Small intestine (tissue), 7 donors: Measurements from ENCODE around the gene XRCC3. TPM values are rescaled to one million over a fixed set of nuclear protein-coding genes. Genes with fewer than 3 reads are reported as not detected.

Source experiments
- DNase-seq, 2 donors: peaks; one replicate each; pipeline versions ENCODE4 v3.0.0 to v3.0.0-alpha.2; 2013
- FAIRE-seq: peaks from 2 replicates; lab custom pipeline; 2012; peaks lifted over from hg19 to GRCh38; lab: Jason Lieb, UNC
- H3K27ac ChIP-seq, 3 donors: one replicate each; pipeline ENCODE4 v1.5.1; 2013; ENCODE audit warnings: low read length in 2 of 3, mild to moderate bottlenecking in 2 of 3, control low read depth in 1 of 3, inconsistent platforms in 1 of 3, low read depth in 1 of 3, moderate library complexity in 1 of 3
- H3K27me3 ChIP-seq, 3 donors: one replicate each; pipeline ENCODE4 v1.6.1; 2013; ENCODE audit warnings: low read length in 3 of 3, inconsistent platforms in 1 of 3; ENCODE audit not compliant: control insufficient read depth in 3 of 3, insufficient read depth in 3 of 3
- H3K36me3 ChIP-seq, 3 donors: one replicate each; pipeline ENCODE4 v1.6.1; 2013; ENCODE audit warnings: low read length in 3 of 3, inconsistent platforms in 1 of 3, low read depth in 1 of 3, mild to moderate bottlenecking in 1 of 3, moderate library complexity in 1 of 3; ENCODE audit not compliant: control insufficient read depth in 3 of 3, insufficient read depth in 2 of 3
- H3K4me1 ChIP-seq, 3 donors: one replicate each; pipeline ENCODE4 v1.6.1; 2013; ENCODE audit warnings: low read length in 2 of 3, inconsistent platforms in 1 of 3, low read depth in 1 of 3, mild to moderate bottlenecking in 1 of 3, moderate library complexity in 1 of 3; ENCODE audit not compliant: control insufficient read depth in 3 of 3, insufficient read depth in 2 of 3
- H3K4me3 ChIP-seq, 3 donors: one replicate each; pipeline ENCODE4 v1.5.1; 2013; ENCODE audit warnings: low read length in 3 of 3, control low read depth in 1 of 3, inconsistent platforms in 1 of 3, low read depth in 1 of 3, mild to moderate bottlenecking in 1 of 3, moderate library complexity in 1 of 3
- H3K9me3 ChIP-seq, 2 donors: one replicate each; pipeline ENCODE4 v1.6.1; 2013; ENCODE audit warnings: low read depth in 1 of 2, low read length in 1 of 2; ENCODE audit not compliant: control insufficient read depth in 2 of 2, insufficient read depth in 1 of 2
- WGBS, 3 donors: extraction: QIAGEN DNeasy Blood & Tissue Kit; methylation state at CpG; one replicate each; pipeline ENCODE4 v1.1.7; 2013; 5-methylcytosine and 5-hydroxymethylcytosine counted together
- polyA plus RNA-seq, 4 donors: library from polyadenylated mRNA; stranded (reverse) in 3 of 4; unstranded in 1 of 4; fragments of 200-250 nt in 3 of 4; fragments of 120-200 nt in 1 of 4; gene quantifications; one replicate each; pipeline versions ENCODE4 v1.2.1 to v1.2.3, GENCODE V29; 2013
- donor health status: healthy with polysubstance abuse.
- donor health status: control.
- donor health status: control.
- donor health status: Bipolar disorder and iron deficiency.
- donor health status: healthy.

XRCC3 gene
- polyA plus RNA-seq, 4 donors: 2.7 to 14.0 (median 7.3) TPM

DNA sequence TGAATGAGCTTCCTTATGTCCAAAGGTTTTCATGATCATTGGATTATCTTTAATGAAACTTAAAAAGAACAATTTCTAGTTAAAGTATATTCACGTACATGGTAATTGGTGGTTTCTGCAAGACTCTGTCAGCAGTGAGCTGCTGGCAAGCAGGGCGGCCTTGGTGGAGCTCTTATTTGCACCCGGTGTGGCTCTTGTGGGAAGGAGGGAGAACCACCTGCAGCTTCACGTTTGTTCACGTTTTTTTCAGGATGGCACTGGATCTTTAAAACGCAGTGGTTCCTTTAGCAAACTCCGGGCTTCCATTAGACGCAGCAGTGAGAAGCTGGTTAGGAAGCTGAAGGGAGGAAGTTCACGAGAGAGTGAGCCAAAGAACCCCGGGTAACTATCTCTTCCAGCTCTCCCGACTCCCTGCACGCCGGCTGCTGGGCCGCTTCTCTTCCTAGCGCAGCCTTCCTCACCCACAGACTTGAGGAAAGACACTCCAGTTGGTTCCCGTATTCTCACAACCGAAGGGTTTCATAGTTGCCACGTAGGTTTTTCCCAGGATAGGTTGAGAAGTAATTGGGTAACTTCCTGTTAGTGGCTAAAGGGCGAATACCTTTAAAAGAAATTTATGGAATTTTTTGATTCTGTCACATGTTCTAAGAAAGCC, 28.3 kb downstream of the XRCC3 start:
- no peak for FAIRE-seq

DNA sequence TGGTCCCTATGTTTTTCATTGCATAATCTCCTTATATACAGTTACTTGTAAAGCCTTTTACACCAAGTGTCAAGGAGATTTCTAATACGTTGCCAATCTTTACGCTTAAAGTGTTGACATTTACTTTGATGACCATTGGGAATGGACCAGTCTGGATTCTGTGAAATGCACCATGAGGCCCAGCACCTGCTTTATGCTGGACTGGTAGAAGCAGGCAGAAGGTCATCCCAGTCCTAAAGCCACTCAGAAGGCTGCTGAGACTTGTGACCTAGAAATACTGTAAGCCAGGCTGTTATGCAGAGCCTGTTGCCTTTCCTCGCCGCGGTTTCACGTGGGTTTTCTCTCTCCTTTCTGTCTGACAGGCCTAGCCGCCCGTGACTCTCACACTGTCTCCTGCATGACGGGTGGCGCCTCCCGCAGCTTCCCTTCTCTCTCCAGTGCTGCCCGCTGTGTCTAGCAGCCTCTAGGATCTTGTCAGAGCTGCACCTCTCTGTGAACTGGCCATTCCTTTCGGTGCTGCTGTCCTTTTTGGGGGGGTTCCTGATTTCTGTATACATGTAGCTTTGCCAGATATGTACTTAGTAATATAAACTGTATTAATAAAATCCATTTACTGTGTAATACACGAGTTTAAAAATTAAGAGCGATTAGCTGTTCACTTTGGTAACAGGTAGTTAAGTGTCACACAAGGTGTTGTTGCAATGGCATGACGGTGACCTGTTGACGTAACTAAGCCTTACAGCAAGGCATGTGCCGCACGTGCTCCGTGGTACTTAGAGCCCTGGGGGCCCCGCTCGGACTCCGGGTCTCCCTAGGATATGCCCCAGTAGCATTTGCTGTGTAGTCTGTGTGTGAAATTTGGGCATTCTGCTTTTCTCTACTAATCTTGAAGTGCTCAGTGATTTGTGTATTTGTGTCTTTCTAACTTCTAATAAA, 29.7 kb downstream of the XRCC3 start:
- DNase-seq (no peak), FAIRE-seq (no peak)
- 93 to 96% (median 94%) methylated on average over 23 of the region's 23 CpGs for WGBS, 3 donors
- Histone ChIP-seq H3K27me3 (no peaks in the 10 kb centered on the region), H3K36me3 (peaks cover 13 to 81% (median 26%) of the 10 kb centered on the region in 3 donors), H3K4me3 (no peak overlapping the region), H3K9me3 (no peaks in the 10 kb centered on the region), H3K4me1 (peaks cover 0 to 2% (median 0%) of the 10 kb centered on the region in 3 donors), H3K27ac (no peak overlapping the region)

More for the DNA sequence above, 28.3 kb downstream of the XRCC3 start:
- WGBS, 3 donors: 86 to 94% (median 91%) methylated on average over 19 of the region's 19 CpGs
- Histone ChIP-seq H3K4me1 (peaks cover 0 to 2% (median 0%) of the 10 kb centered on the region in 3 donors), H3K9me3 (no peaks in the 10 kb centered on the region), H3K27ac (no peak overlapping the region), H3K36me3 (peaks cover 11 to 73% (median 19%) of the 10 kb centered on the region in 3 donors), H3K27me3 (no peaks in the 10 kb centered on the region), H3K4me3 (no peak overlapping the region)
- no peak for DNase-seq

DNA sequence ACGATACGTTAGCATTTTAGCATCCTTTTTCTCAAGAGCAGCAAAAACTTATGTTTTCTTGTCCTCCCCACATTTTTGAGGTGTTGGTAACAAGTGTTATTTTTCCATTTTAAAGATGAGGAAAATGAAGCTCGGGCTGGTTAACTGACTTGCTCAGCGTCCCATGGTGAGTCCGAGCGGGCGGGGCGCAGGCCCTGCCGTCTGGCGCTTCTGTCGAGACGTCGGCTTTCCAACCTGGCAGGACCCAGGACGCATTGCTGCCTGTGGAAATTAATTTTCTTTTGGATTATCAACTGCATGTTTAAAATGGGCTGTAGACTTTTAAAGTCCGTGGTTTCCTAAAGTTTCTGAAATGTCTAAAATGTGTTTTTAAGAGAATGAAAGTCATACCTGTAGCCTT, 30.4 kb downstream of the XRCC3 start:
- WGBS, 3 donors: 89 to 96% (median 91%) methylated on average over 15 of the region's 15 CpGs
- Histone ChIP-seq H3K4me1 (peaks cover 0 to 2% (median 0%) of the 10 kb centered on the region in 3 donors), H3K9me3 (no peaks in the 10 kb centered on the region), H3K27ac (no peak overlapping the region), H3K4me3 (no peak overlapping the region), H3K27me3 (no peaks in the 10 kb centered on the region), H3K36me3 (peaks cover 13 to 78% (median 27%) of the 10 kb centered on the region in 3 donors)
- DNase-seq (no peak), FAIRE-seq (no peak)

DNA sequence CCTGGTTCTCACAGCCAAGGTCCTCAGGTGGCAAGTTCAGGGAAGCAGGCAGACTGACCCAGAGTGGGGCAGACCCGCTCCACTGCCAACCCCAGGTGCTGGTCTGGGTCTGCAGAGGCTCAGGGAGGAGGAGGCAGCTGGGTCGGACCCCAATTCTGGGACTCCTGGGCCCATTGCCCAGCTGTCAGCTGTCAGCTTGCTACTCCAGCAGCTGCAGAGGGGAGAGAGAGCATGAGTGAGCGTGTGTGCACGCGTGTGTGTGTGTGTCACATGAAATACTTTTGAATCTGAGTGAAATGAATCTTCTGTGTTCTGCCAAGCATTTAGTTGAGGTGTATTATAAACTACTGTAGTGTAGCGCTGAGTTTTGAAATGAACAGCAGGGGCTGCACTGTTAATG, 30.8 kb downstream of the XRCC3 start:
- DNase-seq: no peak
- Histone ChIP-seq H3K4me3 (no peak overlapping the region), H3K27ac (no peak overlapping the region), H3K27me3 (no peaks in the 10 kb centered on the region), H3K4me1 (peaks cover 0 to 2% (median 0%) of the 10 kb centered on the region in 3 donors), H3K36me3 (peaks cover 16 to 76% (median 31%) of the 10 kb centered on the region in 3 donors), H3K9me3 (no peaks in the 10 kb centered on the region)
- FAIRE-seq: no peak
- 78 to 97% (median 90%) methylated on average over 6 of the region's 6 CpGs for WGBS, 3 donors

DNA sequence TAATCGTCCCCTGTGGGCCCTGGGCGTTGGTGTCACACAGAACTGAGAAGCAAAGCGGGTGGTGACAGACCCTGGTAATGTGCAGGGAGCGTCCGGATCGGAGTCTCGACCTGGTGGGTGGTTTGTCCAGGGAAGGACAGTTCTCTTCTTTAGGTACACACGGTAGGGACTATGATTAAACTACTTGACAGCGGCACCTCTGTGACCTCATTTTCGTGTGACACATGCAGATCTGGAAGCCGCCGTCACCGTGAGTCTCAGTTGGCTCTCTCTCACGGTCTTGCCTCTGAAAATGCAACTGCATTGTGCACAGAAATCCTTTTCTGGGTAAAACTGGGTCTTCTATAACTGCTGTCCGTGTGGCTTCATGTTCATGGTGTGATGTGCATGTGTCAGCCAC, 32.1 kb downstream of the XRCC3 start:
- Histone ChIP-seq H3K4me1 (no peaks in the 10 kb centered on the region), H3K27me3 (no peaks in the 10 kb centered on the region), H3K36me3 (peaks cover 20 to 75% (median 39%) of the 10 kb centered on the region in 3 donors), H3K27ac (no peak overlapping the region), H3K4me3 (no peak overlapping the region), H3K9me3 (no peaks in the 10 kb centered on the region)
- no peak for FAIRE-seq
- WGBS, 3 donors: 84 to 85% (median 84%) methylated on average over 15 of the region's 15 CpGs
- DNase-seq: no peak

DNA sequence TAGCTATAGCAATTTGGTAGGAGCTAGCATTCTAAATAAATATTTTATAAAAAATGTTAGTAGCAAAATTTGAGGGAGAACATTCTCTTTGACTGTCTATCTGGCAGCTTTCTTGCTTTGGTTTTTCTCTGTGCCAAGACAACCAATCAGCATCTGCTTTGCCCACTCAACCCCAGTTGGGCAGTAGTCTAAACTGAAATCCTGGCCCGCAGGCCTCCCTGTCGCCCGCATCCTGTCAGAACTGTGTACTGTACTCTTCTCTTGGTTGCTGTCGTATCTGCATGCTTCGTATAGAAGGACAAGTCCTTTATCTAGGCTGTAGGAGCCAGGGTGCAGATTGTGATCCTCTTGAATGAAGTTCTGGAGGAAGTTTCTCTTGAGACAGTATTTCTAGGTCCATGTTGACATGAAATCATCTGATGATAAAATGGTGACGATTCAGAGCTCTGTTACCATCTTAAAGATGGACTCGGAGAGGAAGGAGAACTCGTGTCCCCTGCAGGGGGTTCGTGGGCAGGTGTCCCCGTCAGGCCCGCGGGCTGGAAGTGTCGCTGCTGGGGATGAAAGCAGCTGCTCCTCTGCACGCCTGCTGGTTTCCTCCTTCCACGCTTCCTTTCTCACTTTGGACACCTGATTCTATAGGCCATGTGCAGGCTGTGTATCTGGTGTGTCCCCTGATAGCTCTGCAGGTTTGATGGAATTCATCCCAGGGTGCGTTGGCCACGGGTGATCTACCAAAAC, 34.6 kb downstream of the XRCC3 start:
- no peaks in the 10 kb centered on the region for H3K9me3 ChIP-seq
- H3K27ac ChIP-seq: no peak overlapping the region
- FAIRE-seq (no peak), DNase-seq (no peak)
- no peaks in the 10 kb centered on the region for H3K27me3 ChIP-seq
- H3K4me1 ChIP-seq: no peaks in the 10 kb centered on the region
- H3K4me3 ChIP-seq: no peak overlapping the region
- H3K36me3 ChIP-seq: peaks cover 29 to 79% (median 36%) of the 10 kb centered on the region in 3 donors
- 89 to 93% (median 90%) methylated on average over 17 of the region's 17 CpGs for WGBS, 3 donors

DNA sequence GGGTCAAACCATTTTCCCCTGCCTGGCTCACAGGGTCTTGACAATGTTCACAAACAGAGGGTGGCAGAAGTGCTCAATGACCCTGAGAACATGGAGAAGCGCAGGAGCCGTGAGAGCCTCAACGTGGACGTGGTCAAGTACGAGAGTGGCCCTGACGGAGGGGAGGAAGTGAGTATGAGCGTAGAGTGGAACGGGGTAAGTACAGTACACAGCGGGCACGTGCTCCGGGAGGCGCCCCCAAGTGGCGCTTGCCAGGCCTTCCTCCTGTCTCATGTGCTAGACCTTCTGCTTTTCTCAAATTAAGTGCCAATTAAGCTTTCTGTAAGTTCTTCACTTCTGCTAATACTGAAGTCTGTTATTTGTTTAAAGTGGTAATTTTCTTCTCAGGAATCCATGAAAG, 35.9 kb downstream of the XRCC3 start:
- H3K27ac ChIP-seq: no peak overlapping the region
- peak; percentile 11 to 36 for DNase-seq
- 44 to 68% (median 61%) methylated on average over 13 of the region's 13 CpGs for WGBS, 3 donors
- H3K9me3 ChIP-seq: no peaks in the 10 kb centered on the region
- FAIRE-seq: no peak
- no peaks in the 10 kb centered on the region for H3K27me3 ChIP-seq
- peaks cover 35 to 77% (median 35%) of the 10 kb centered on the region in 3 donors for H3K36me3 ChIP-seq
- H3K4me1 ChIP-seq: no peaks in the 10 kb centered on the region
- no peak overlapping the region for H3K4me3 ChIP-seq
